HEK293 (cell line): ENCODE results near the gene LIPA.
"Not testable (repeated sequence)": the region's sequence is repeated elsewhere in the genome, so short reads cannot be mapped to it uniquely, and the experiment has no call there.

ENCODE experiments used
- CTCF ChIA-PET: fragments of 350-600 bp; formaldehyde crosslinking; extraction: SDS; loops from one replicate; lab custom pipeline; 2021; ENCODE audit warnings: antibody characterized with exemption; lab: Yijun Ruan, JAX
- POLR2A ChIA-PET: fragments of 300-600 bp; formaldehyde crosslinking; extraction: SDS; loops from one replicate; lab custom pipeline; 2020; ENCODE audit warnings: antibody characterized with exemption, inconsistent platforms; lab: Yijun Ruan, JAX
- H3K27ac ChIP-seq: fragments of 200-500 bp; sonication (Bioruptor generic); 2 replicates; pipeline ENCODE4 v1.5.1; 2014; ENCODE audit warnings: low read depth, low read length, control low read depth, inconsistent platforms; ENCODE audit errors: extremely low read depth
- H3K36me3 ChIP-seq, 2 experiments: fragments of 200-500 bp in 1 of 2; sonication (Bioruptor generic) in 1 of 2; 1 replicate in 1 of 2; 2 replicates in 1 of 2; pipeline ENCODE4 v1.5.1; 2014 to 2017; ENCODE audit warnings: inconsistent platforms in 2 of 2, low read length in 2 of 2; ENCODE audit not compliant: control insufficient read depth in 2 of 2, insufficient read depth in 1 of 2
- H3K4me1 ChIP-seq: fragments of 200-500 bp; sonication (Bioruptor generic); 2 replicates; pipeline ENCODE4 v1.5.1; 2014; ENCODE audit warnings: mild to moderate bottlenecking, low read length, inconsistent platforms; ENCODE audit not compliant: control insufficient read depth, insufficient read depth
- H3K4me3 ChIP-seq: 2 replicates; pipeline ENCODE4 v1.5.1; 2011; ENCODE audit warnings: low read depth, mild to moderate bottlenecking, control low read depth, low read length, moderate library complexity
- H3K9me3 ChIP-seq: fragments of 200-500 bp; sonication (Bioruptor generic); 2 replicates; pipeline ENCODE4 v1.5.1; 2014; ENCODE audit warnings: low read depth, low read length, inconsistent platforms; ENCODE audit not compliant: control insufficient read depth, insufficient read depth
- BCL11B ChIP-seq: fragments of 450-650 bp; formaldehyde crosslinking; IDR thresholded peaks from 2 replicates; pipeline ENCODE4 v1.5.1; 2016; ENCODE audit warnings: low read depth, missing biosample characterization, missing genetic modification characterization
- GLIS1 ChIP-seq: fragments of 450-650 bp; formaldehyde crosslinking; IDR thresholded peaks from 2 replicates; pipeline ENCODE4 v1.5.1; 2016; ENCODE audit warnings: missing biosample characterization, missing genetic modification characterization
- PRDM1 ChIP-seq: fragments of 450-650 bp; formaldehyde crosslinking; IDR thresholded peaks from 2 replicates; pipeline ENCODE4; 2016; ENCODE audit warnings: missing biosample characterization, missing genetic modification characterization
- YY2 ChIP-seq: fragments of 450-650 bp; formaldehyde crosslinking; IDR thresholded peaks from 2 replicates; pipeline ENCODE4 v1.5.1; 2016; ENCODE audit warnings: missing biosample characterization, missing genetic modification characterization
- ZBTB17 ChIP-seq: fragments of 450-650 bp; formaldehyde crosslinking; IDR thresholded peaks from 2 replicates; pipeline ENCODE4 v1.5.1; 2016; ENCODE audit warnings: missing biosample characterization, missing genetic modification characterization
- ZNF184 ChIP-seq: fragments of 450-650 bp; IDR thresholded peaks from 2 replicates; pipeline ENCODE4 v1.5.1; 2018; ENCODE audit warnings: missing biosample characterization, mild to moderate bottlenecking, missing genetic modification characterization
- ZNF266 ChIP-seq: fragments of 450-650 bp; formaldehyde crosslinking; IDR thresholded peaks from 2 replicates; pipeline ENCODE4 v1.5.1; 2016; ENCODE audit warnings: missing biosample characterization, missing genetic modification characterization, low read depth
- ZNF335 ChIP-seq: fragments of 450-650 bp; formaldehyde crosslinking; conservative IDR thresholded peaks from 2 replicates; pipeline ENCODE4 v1.5.1; 2016; ENCODE audit warnings: missing biosample characterization, missing genetic modification characterization
- ZNF514 ChIP-seq: fragments of 450-650 bp; formaldehyde crosslinking; IDR thresholded peaks from 2 replicates; pipeline ENCODE4 v1.5.1; 2016; ENCODE audit warnings: missing biosample characterization, missing genetic modification characterization
- ZNF529 ChIP-seq: fragments of 450-650 bp; formaldehyde crosslinking; IDR thresholded peaks from 2 replicates; pipeline ENCODE4 v1.5.1; 2017; ENCODE audit warnings: missing genetic modification characterization, missing biosample characterization; ENCODE audit not compliant: insufficient replicate concordance
- ZNF660 ChIP-seq: fragments of 450-650 bp; IDR thresholded peaks from 2 replicates; pipeline ENCODE4 v1.5.1; 2018; ENCODE audit warnings: missing biosample characterization, mild to moderate bottlenecking, missing genetic modification characterization
- ZNF707 ChIP-seq: fragments of 450-650 bp; formaldehyde crosslinking; IDR thresholded peaks from 2 replicates; pipeline ENCODE4 v1.5.1; 2016; ENCODE audit warnings: missing biosample characterization, missing genetic modification characterization
- TF ChIP-seq, protein P1 (sequence below): fragments of 450-650 bp; formaldehyde crosslinking; IDR thresholded peaks from 2 replicates; pipeline ENCODE4 v1.5.1; 2017; ENCODE audit warnings: missing biosample characterization, missing genetic modification characterization
- TF ChIP-seq, protein P2 (sequence below): fragments of 450-650 bp; formaldehyde crosslinking; conservative IDR thresholded peaks from 2 replicates; pipeline ENCODE4 v1.5.1; 2016; ENCODE audit warnings: low read depth, missing biosample characterization, missing genetic modification characterization

Gene LIPA

DNA sequence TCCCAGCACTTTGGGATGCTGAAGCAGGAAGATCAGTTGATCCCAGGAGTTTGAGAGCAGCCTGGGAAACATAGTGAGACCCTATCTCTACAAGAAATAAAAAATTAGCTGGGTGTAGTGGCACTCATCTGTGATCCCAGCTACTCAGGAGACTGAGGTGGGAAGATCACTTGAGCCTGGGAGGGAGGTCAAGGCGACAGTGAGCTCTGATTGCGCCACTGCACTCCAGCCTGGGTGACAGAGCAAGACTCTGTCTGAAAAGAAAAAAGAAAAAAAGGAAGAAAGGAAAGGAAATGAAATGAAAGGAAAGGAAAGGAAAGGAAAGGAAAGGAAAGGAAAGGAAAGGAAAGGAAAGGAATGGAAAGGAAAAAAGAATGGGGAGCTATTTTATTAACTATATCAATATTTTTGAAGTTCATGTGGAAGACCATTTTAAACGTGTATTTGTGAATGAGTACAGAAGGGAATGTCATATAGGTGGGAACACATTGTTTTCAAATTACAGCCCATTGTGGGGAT lies 43.2 kb upstream of the LIPA start:
- H3K36me3 ChIP-seq = no peaks in the 10 kb centered on the region
- TF ChIP-seq, protein P1, sequence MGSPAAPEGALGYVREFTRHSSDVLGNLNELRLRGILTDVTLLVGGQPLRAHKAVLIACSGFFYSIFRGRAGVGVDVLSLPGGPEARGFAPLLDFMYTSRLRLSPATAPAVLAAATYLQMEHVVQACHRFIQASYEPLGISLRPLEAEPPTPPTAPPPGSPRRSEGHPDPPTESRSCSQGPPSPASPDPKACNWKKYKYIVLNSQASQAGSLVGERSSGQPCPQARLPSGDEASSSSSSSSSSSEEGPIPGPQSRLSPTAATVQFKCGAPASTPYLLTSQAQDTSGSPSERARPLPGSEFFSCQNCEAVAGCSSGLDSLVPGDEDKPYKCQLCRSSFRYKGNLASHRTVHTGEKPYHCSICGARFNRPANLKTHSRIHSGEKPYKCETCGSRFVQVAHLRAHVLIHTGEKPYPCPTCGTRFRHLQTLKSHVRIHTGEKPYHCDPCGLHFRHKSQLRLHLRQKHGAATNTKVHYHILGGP = no peak
- TF ChIP-seq ZNF266 (tag by site-specific recombination) (no peak), PRDM1 (tag by site-specific recombination) (peak; percentile 99)
- CTCF ChIA-PET = interaction anchor here (0.6 to 1.1 kb wide), 3 partner anchors 9 to 74 kb away, joined by 3 to 7 read pairs (median 3); no protein-coding TSS in a partner anchor
- no peak overlapping the region for H3K4me3 ChIP-seq
- no peaks in the 10 kb centered on the region for H3K4me1 ChIP-seq
- H3K9me3 ChIP-seq = no peaks in the 10 kb centered on the region
- no peak overlapping the region for H3K27ac ChIP-seq
- POLR2A ChIA-PET = no interaction called here

DNA sequence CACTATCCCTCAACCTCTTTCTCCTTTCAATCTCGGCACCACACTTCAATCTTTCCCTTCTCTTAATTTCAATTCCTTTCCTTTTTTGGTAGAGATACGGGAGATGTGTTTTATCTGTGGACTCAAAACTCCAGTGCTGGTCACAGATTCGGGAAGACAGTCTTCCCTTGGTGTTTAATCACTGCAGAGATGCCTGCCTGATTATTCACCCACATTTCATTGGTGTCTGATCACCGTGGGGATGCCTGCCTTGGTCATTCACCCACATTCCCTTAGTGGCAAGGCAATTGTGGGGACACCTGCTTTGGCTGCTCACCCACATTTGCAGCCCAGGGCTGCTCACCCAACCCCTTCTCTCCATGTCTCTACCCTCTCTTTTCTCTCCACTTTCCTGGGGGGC lies 33.7 kb upstream of the LIPA start:
- H3K27ac ChIP-seq, POLR2A ChIA-PET, H3K4me1 ChIP-seq, H3K4me3 ChIP-seq, H3K9me3 ChIP-seq, H3K36me3 ChIP-seq: not testable (repeated sequence)
- CTCF ChIA-PET = interaction anchor here (0.6 kb wide), 1 partner anchor 489 kb away, joined by 3 read pairs; no protein-coding TSS in a partner anchor

DNA sequence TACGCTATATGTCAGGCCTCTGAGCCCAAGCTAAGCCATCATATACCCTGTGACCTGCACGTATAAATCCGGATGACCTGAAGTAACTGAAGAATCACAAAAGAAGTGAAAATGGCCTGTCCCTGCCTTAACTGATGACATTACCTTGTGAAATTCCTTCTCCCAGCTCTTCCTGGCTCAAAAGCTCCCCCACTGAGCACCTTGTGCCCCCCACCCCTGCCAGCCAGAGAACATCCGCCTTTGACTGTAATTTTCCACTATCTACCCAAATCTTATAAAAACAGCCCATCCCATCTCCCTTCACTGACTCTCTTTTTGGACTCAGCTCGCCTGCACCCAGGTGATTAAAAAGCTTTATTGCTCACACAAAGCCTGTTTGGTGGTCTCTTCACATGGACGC lies 33.1 kb upstream of the LIPA start:
- H3K4me3 ChIP-seq, H3K9me3 ChIP-seq, H3K4me1 ChIP-seq: not testable (repeated sequence)
- peak; percentile 18; the same call in 1 of the 2 replicates for TF ChIP-seq GLIS1 (tag by site-specific recombination)
- TF ChIP-seq, all 188 proteins: peak for 1; not testable (repeated sequence) for 187
- POLR2A ChIA-PET, H3K36me3 ChIP-seq, H3K27ac ChIP-seq: not testable (repeated sequence)
- CTCF ChIA-PET = interaction anchor here (0.5 to 0.6 kb wide), 2 partner anchors 68 to 490 kb away, joined by 3 read pairs; no protein-coding TSS in a partner anchor

DNA sequence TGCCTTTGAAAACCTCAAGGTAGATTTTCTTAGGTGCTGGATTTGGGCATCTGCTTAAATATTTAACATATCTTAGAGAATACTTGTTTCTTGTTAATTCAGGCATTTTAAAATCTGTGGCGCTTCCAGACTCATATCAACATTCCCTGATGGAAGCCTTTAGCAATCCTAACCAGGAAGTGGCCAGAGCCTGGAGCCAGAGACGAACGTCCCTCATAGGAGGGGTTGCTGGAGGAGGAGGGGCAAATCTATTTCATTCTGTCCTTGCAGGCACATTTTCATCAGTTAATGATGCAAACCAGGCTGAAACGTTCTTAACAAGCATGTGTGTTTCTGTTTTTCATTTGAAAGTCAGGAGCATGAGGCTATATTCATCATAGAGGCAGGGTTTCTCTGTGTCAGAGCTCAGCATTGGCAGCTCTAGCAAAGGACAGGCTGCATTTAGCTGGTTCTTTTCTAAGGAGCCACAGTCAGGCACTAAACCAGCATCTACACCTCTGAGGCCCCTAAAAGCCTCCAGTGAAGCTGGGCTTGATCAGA lies 32.4 kb upstream of the LIPA start:
- Histone ChIP-seq H3K4me1 (no peaks in the 10 kb centered on the region), H3K9me3 (no peaks in the 10 kb centered on the region), H3K27ac (no peak overlapping the region), H3K4me3 (no peak overlapping the region), H3K36me3 (no peaks in the 10 kb centered on the region)
- POLR2A ChIA-PET = no interaction called here
- CTCF ChIA-PET = interaction anchor here (0.6 kb wide), 1 partner anchor 495 kb away, joined by 3 read pairs; no protein-coding TSS in a partner anchor
- TF ChIP-seq ZBTB17 (tag by site-specific recombination) (peak; percentile 54; the same call in 1 of the 2 replicates), ZNF529 (tag by site-specific recombination) (no peak), YY2 (no peak), BCL11B (tag by site-specific recombination) (no peak), ZNF660 (tag by site-specific recombination) (no peak), ZNF514 (no peak), ZNF184 (tag by site-specific recombination) (no peak), ZNF335 (tag by site-specific recombination) (peak; percentile 72), ZNF707 (no peak)
- TF ChIP-seq, protein P2, sequence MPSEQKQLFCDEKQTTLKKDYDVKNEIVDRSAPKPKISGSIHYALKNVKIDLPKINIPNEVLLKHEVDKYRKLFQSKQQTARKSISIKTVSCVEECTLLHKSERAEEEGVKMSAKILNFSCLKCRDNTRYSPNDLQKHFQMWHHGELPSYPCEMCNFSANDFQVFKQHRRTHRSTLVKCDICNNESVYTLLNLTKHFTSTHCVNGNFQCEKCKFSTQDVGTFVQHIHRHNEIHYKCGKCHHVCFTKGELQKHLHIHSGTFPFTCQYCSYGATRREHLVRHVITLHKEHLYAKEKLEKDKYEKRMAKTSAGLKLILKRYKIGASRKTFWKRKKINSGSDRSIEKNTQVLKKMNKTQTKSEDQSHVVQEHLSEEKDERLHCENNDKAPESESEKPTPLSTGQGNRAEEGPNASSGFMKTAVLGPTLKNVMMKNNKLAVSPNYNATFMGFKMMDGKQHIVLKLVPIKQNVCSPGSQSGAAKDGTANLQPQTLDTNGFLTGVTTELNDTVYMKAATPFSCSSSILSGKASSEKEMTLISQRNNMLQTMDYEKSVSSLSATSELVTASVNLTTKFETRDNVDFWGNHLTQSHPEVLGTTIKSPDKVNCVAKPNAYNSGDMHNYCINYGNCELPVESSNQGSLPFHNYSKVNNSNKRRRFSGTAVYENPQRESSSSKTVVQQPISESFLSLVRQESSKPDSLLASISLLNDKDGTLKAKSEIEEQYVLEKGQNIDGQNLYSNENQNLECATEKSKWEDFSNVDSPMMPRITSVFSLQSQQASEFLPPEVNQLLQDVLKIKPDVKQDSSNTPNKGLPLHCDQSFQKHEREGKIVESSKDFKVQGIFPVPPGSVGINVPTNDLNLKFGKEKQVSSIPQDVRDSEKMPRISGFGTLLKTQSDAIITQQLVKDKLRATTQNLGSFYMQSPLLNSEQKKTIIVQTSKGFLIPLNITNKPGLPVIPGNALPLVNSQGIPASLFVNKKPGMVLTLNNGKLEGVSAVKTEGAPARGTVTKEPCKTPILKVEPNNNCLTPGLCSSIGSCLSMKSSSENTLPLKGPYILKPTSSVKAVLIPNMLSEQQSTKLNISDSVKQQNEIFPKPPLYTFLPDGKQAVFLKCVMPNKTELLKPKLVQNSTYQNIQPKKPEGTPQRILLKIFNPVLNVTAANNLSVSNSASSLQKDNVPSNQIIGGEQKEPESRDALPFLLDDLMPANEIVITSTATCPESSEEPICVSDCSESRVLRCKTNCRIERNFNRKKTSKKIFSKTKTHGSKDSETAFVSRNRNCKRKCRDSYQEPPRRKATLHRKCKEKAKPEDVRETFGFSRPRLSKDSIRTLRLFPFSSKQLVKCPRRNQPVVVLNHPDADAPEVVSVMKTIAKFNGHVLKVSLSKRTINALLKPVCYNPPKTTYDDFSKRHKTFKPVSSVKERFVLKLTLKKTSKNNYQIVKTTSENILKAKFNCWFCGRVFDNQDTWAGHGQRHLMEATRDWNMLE (tag by site-specific recombination) = 0 out of 2 replicates have a peak, but pooled peaks have one; percentile 33
